ENCODE measurements around the gene PHF14.

DNA sequence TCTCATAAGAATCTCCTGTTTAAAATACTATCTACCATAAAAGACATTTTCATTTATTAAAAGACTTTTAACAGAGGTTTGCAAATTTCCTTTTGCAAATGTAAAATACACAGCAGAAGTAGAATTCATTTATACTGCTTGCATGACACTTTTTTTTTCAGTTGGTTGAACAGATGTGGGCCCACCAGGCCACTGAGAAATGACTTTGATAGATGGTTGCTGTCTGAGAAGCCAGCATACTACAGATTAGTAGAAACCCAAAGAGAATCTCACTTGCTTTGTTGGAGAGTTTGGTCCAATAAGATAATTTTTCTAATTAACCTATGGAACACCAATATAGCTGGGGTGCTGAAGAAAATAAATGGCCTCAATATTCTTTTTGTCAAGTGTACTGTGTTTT lies 66.3 kb downstream of the PHF14 start:
- no peak for TF ChIP-seq POLR2A (IDR thresholded peaks at IDR 0.05)
- TF ChIP-seq, protein P1, sequence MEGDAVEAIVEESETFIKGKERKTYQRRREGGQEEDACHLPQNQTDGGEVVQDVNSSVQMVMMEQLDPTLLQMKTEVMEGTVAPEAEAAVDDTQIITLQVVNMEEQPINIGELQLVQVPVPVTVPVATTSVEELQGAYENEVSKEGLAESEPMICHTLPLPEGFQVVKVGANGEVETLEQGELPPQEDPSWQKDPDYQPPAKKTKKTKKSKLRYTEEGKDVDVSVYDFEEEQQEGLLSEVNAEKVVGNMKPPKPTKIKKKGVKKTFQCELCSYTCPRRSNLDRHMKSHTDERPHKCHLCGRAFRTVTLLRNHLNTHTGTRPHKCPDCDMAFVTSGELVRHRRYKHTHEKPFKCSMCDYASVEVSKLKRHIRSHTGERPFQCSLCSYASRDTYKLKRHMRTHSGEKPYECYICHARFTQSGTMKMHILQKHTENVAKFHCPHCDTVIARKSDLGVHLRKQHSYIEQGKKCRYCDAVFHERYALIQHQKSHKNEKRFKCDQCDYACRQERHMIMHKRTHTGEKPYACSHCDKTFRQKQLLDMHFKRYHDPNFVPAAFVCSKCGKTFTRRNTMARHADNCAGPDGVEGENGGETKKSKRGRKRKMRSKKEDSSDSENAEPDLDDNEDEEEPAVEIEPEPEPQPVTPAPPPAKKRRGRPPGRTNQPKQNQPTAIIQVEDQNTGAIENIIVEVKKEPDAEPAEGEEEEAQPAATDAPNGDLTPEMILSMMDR (IDR thresholded peaks at IDR 0.05 in 8 of 11, conservative IDR thresholded peaks at IDR 0.05 in 3 of 11): no peak

All from spleen (tissue), 7 donors.